Measurements from ENCODE around the gene CDK5RAP2.

DNA sequence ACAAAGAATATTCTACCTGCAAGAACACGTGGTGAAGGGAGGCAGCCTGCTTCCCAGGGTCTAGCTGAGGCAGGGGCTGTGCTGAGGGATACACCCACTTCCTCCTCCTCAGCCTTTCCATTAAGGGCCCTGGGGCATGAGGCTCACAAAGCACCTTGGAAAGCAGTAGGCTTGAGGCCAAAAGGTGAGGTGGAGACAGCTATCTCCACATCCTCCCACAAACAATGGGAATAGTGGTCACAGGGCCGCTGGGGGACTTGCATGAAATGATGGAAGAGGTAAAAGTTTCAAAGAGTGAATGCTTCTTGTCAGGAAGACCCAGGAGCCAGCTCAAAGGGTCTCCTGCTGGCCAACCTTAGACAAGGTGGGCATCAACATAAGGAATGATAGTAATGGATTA lies 207.9 kb downstream of the CDK5RAP2 start:
- TF ChIP-seq, protein P1, sequence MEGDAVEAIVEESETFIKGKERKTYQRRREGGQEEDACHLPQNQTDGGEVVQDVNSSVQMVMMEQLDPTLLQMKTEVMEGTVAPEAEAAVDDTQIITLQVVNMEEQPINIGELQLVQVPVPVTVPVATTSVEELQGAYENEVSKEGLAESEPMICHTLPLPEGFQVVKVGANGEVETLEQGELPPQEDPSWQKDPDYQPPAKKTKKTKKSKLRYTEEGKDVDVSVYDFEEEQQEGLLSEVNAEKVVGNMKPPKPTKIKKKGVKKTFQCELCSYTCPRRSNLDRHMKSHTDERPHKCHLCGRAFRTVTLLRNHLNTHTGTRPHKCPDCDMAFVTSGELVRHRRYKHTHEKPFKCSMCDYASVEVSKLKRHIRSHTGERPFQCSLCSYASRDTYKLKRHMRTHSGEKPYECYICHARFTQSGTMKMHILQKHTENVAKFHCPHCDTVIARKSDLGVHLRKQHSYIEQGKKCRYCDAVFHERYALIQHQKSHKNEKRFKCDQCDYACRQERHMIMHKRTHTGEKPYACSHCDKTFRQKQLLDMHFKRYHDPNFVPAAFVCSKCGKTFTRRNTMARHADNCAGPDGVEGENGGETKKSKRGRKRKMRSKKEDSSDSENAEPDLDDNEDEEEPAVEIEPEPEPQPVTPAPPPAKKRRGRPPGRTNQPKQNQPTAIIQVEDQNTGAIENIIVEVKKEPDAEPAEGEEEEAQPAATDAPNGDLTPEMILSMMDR (conservative IDR thresholded peaks at IDR 0.05; ENCODE audit: low read length), result no peak
- no peak for TF ChIP-seq EZH2phosphoT487 (IDR thresholded peaks at IDR 0.05; ENCODE audit: borderline replicate concordance, low read depth, low read length)

Data from OCI-LY7 (cell line).